H1 (cell line): ENCODE measurements around the gene TMEM236. TPM values are rescaled to one million over a fixed set of nuclear protein-coding genes. Genes with fewer than 3 reads are reported as not detected.

Experiments
- POLR2AphosphoS5 ChIP-seq: IDR thresholded peaks from 2 replicates; pipeline ENCODE4 v1.6.1; 2011; ENCODE audit warnings: low read depth, low read length
- SP2 ChIP-seq: IDR thresholded peaks from 2 replicates; pipeline ENCODE4 v1.6.1; 2012; ENCODE audit warnings: mild to moderate bottlenecking, low read length, inconsistent platforms
- TEAD4 ChIP-seq: IDR thresholded peaks from 2 replicates; pipeline ENCODE4 v1.6.1; 2012; ENCODE audit warnings: low read depth, low read length, inconsistent platforms, mixed read lengths
- polyA plus RNA-seq, 7 experiments: library from polyadenylated mRNA; depleted of rRNA in 3 of 7; stranded (reverse) in 5 of 7; unstranded in 2 of 7; fragments of >200 nt in 5 of 7; fragments of 200-250 nt in 2 of 7; gene quantifications; 1 replicate in 5 of 7; 2 replicates in 1 of 7; 4 replicates in 1 of 7; pipeline versions ENCODE4 v1.2.1 to v1.2.3, GENCODE V29; 2011 to 2013; ENCODE audit warnings: missing spikeins in 2 of 7, mixed read lengths in 2 of 7
- total RNA-seq: library from RNA; stranded (reverse); fragmentation: NEBNext Ultra II Directional; extraction: Animal tissue kit (Norgen Biotek cat#: 25700); gene quantifications from 2 replicates; pipeline ENCODE4 v1.2.1, GENCODE V29; 2021

TMEM236 gene
- total and polyA plus RNA-seq, 2 of the 8 experiments (the other 6 are each of a cell fraction or from before 2014, with no cell fraction given): 0.02 to 0.07 TPM

DNA sequence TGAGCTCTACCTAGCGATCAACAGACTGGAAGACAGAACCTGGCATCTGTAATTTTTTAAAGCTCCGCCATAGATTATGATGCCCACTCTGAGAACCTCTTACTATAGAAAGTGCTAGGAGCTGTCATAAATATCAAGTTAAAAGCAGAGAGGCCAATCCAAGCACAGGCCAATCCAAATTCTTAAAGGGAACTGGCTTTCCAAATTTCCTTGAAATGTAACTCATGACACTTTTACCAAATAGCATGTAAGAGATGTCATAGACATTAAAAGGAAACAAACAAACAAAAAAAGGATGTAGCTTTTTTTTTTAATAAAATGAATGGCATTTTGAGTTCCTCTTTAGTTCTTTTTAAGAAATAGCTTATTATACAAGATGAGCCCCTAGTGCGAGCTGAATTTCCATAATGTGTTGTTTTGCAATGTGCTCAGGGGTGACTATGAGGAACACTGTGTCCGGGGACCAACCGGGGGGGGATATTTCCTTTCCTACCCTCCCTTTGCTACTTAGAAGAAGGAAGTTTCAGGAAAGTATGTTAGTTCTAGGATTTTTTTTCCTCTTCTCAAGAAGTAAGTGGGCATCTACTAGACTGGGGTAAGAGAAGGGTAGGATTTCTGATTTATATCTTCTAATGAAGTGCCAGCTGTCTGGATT, 33.4 kb downstream of the TMEM236 start (continued):
- TF ChIP-seq TEAD4 (no peak), POLR2AphosphoS5 (no peak), SP2 (no peak)
- TF ChIP-seq, all 59 proteins: peak for 0
